OCI-LY7 (cell line): ENCODE results near the gene HS3ST5. TPM values are rescaled to one million over a fixed set of nuclear protein-coding genes. Genes with fewer than 3 reads are reported as not detected.

ENCODE experiments used
- BruUV-seq: library from RNA; stranded (reverse); fragments of 400-500 nt; replicated peaks from 2 replicates; lab custom pipeline; 2021; lab: Mats Ljungman, UMichigan
- CTCF ChIA-PET: fragments of 300-600 bp; sonication (Branson Sonifier 250); formaldehyde crosslinking; loops from one replicate; lab custom pipeline; 2022; ENCODE audit warnings: antibody characterized with exemption; ENCODE audit not compliant: unreplicated experiment; lab: Charles Lee
- POLR2A ChIA-PET: fragments of 300-600 bp; sonication (Branson Sonifier 250); formaldehyde crosslinking; loops from one replicate; lab custom pipeline; 2022; ENCODE audit warnings: antibody characterized with exemption; lab: Charles Lee
- DNase-seq: peaks from one replicate; pipeline ENCODE4 v3.0.0-alpha.2; 2015; ENCODE audit warnings: low spot score
- H2AFZ ChIP-seq: fragments of 200-600 bp; sonication (generic), shearing (Covaris generic); 2 replicates; pipeline ENCODE4 v1.6.1; 2014; ENCODE audit warnings: mild to moderate bottlenecking, antibody characterized with exemption, low read length, moderate library complexity
- H3K27ac ChIP-seq: fragments of 200-600 bp; sonication (generic); 2 replicates; pipeline ENCODE4 v1.5.1; 2014; ENCODE audit warnings: mixed run types, low read depth, mild to moderate bottlenecking, moderate library complexity, low read length, inconsistent platforms; ENCODE audit not compliant: poor library complexity, severe bottlenecking
- H3K36me3 ChIP-seq: fragments of 200-600 bp; sonication (generic); 2 replicates; pipeline ENCODE4 v1.6.1; 2014; ENCODE audit warnings: mild to moderate bottlenecking, antibody characterized with exemption, low read length, moderate library complexity, mixed read lengths; ENCODE audit not compliant: insufficient read depth
- H3K4me1 ChIP-seq: fragments of 200-600 bp; sonication (generic); 2 replicates; pipeline ENCODE4 v1.5.1; 2014; ENCODE audit warnings: mild to moderate bottlenecking, low read length; ENCODE audit not compliant: insufficient read depth, poor library complexity, severe bottlenecking
- H3K4me2 ChIP-seq: fragments of 200-600 bp; sonication (generic); 2 replicates; pipeline ENCODE4 v1.6.1; 2014; ENCODE audit warnings: mild to moderate bottlenecking, low read length
- H3K4me3 ChIP-seq: fragments of 200-600 bp; sonication (generic); 2 replicates; pipeline ENCODE4 v1.5.1; 2014; ENCODE audit warnings: mild to moderate bottlenecking, low read depth, low read length; ENCODE audit not compliant: poor library complexity, severe bottlenecking
- H3K79me2 ChIP-seq: fragments of 200-600 bp; sonication (generic); 2 replicates; pipeline ENCODE4 v1.6.1; 2016; ENCODE audit warnings: low read depth, mild to moderate bottlenecking, low read length, moderate library complexity, mixed read lengths; ENCODE audit not compliant: insufficient read depth
- H3K9me2 ChIP-seq: fragments of 200-600 bp; sonication (generic); 2 replicates; pipeline ENCODE4 v1.6.1; 2016; ENCODE audit warnings: mild to moderate bottlenecking, low read length, mixed read lengths; ENCODE audit not compliant: insufficient read depth
- H3K9me3 ChIP-seq: fragments of 200-600 bp; sonication (generic); 2 replicates; pipeline ENCODE4 v1.6.1; 2014; ENCODE audit warnings: mild to moderate bottlenecking, mixed run types, low read length, mixed read lengths
- H4K20me1 ChIP-seq: fragments of 200-600 bp; sonication (generic); 2 replicates; pipeline ENCODE4 v1.6.1; 2014; ENCODE audit warnings: mild to moderate bottlenecking, antibody characterized with exemption, low read length, moderate library complexity, mixed read lengths; ENCODE audit not compliant: insufficient read depth
- EZH2phosphoT487 ChIP-seq: fragments of 200-600 bp; sonication (generic); IDR thresholded peaks from 2 replicates; pipeline ENCODE4 v1.6.1; 2018; ENCODE audit warnings: low read depth, borderline replicate concordance, mild to moderate bottlenecking, mixed run types, antibody characterized with exemption, low read length, moderate library complexity, mixed read lengths
- intact Hi-C: fragments of 100-400 bp; cut with micrococcal nuclease; formaldehyde crosslinking; loops from one replicate; pipeline ENCODE4 v1.10.0; 2022; ENCODE audit not compliant: unreplicated experiment
- total RNA-seq, 2 experiments: library from RNA; depleted of rRNA in 1 of 2; stranded (reverse); fragments of >200 nt in 1 of 2; shearing (Covaris generic) in 1 of 2; gene quantifications; 2 replicates each; pipeline ENCODE4 v1.2.3, GENCODE V29; 2014 to 2022
- TF ChIP-seq, protein P1 (sequence below): fragments of 200-600 bp; sonication (generic); conservative IDR thresholded peaks from 2 replicates; pipeline ENCODE4 v1.5.1; 2014; ENCODE audit warnings: mild to moderate bottlenecking, antibody characterized with exemption, low read length, moderate library complexity, mixed read lengths

Gene HS3ST5
- total RNA-seq, 2 experiments from 2014 or later = not detected

DNA sequence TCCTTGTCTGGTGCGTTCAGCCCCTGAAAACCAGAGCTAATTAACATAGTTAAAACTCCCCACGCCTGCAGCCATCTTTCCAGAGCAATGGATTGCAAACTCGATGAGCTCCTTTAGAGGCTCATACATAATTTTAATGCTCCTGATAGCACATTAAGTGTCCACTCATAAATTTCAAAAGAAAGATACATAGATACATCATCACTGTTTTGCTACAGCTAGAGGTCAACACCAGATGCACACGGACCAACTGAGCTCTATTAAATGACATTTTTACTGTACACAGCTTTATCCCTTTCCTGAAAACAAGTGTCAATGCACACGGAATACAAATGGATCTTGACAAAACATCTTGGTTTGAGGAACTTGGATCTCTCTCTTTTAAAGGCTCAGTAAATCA is 280.6 kb downstream of the HS3ST5 start:
- ChIA-PET CTCF (no interaction called here), POLR2A (interaction anchor here (0.7 kb wide), 1 partner anchor 9 kb away, joined by 3 read pairs; no protein-coding TSS in a partner anchor)
- Histone ChIP-seq H3K36me3 (no peaks in the 10 kb centered on the region), H4K20me1 (no peaks in the 10 kb centered on the region; the same call in 1 of the 2 replicates), H3K4me1 (no peaks in the 10 kb centered on the region), H2AFZ (no peak overlapping the region), H3K9me3 (no peaks in the 10 kb centered on the region), H3K79me2 (no peaks in the 10 kb centered on the region), H3K27ac (no peak overlapping the region), H3K4me2 (no peak overlapping the region), H3K9me2 (no peaks in the 10 kb centered on the region), H3K4me3 (no peak overlapping the region)
- TF ChIP-seq, protein P1, sequence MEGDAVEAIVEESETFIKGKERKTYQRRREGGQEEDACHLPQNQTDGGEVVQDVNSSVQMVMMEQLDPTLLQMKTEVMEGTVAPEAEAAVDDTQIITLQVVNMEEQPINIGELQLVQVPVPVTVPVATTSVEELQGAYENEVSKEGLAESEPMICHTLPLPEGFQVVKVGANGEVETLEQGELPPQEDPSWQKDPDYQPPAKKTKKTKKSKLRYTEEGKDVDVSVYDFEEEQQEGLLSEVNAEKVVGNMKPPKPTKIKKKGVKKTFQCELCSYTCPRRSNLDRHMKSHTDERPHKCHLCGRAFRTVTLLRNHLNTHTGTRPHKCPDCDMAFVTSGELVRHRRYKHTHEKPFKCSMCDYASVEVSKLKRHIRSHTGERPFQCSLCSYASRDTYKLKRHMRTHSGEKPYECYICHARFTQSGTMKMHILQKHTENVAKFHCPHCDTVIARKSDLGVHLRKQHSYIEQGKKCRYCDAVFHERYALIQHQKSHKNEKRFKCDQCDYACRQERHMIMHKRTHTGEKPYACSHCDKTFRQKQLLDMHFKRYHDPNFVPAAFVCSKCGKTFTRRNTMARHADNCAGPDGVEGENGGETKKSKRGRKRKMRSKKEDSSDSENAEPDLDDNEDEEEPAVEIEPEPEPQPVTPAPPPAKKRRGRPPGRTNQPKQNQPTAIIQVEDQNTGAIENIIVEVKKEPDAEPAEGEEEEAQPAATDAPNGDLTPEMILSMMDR = no peak
- TF ChIP-seq EZH2phosphoT487 = no peak
- no TSS peak for BruUV-seq
- DNase-seq = no peak
- intact Hi-C loops = no loop called here

DNA sequence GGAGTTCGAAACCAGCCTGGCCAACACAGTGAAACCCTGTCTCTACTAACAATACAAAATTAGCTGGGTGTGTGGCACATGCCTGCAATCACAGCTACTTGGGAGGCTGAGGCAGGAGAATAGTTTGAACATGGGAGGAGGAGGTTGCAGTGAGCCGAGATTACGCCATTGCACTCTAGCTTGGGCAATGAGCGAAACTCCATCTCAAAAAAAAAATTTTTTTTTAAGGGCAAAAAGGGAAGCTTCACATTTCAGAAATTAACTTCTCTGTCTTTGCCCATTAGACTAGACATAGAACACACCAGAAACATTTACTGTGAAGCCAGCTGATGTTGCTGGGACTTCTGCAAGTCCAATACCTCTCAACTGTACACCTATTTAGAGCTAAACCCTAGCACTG is 281.1 kb downstream of the HS3ST5 start:
- TF ChIP-seq, protein P1 = no peak
- no peak for TF ChIP-seq EZH2phosphoT487
- Histone ChIP-seq H3K27ac (no peak overlapping the region), H3K4me2 (no peak overlapping the region), H2AFZ (no peak overlapping the region), H3K4me1 (no peaks in the 10 kb centered on the region), H3K79me2 (no peaks in the 10 kb centered on the region), H3K9me2 (no peaks in the 10 kb centered on the region), H3K4me3 (no peak overlapping the region), H3K36me3 (no peaks in the 10 kb centered on the region), H4K20me1 (no peaks in the 10 kb centered on the region; the same call in 1 of the 2 replicates), H3K9me3 (no peaks in the 10 kb centered on the region)
- intact Hi-C loops = no loop called here
- CTCF ChIA-PET = no interaction called here
- POLR2A ChIA-PET = interaction anchor here (0.6 to 0.8 kb wide), 2 partner anchors 14 to 62 kb away, joined by 3 read pairs; no protein-coding TSS in a partner anchor
- DNase-seq = no peak
- no TSS peak for BruUV-seq

DNA sequence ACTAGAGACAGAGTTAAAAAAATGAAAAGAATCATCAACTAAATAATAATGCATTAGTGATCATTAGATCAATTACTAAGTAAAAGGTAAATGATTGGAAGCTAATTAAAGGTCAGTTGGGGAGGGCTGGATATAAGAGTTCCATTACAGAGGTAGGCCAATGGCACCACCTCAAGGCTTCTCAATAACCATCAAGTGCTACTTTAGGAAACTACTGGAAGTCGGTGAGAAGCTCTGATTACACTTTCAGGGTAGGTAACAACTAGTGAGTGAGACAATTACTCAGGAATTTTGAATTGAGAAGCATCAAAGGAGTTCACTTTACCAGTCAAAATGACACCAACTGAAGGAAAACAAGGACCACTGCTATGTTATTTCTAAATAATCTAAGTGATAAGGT is 281.7 kb downstream of the HS3ST5 start:
- H3K9me3 ChIP-seq = no peaks in the 10 kb centered on the region
- H3K79me2 ChIP-seq = no peaks in the 10 kb centered on the region
- intact Hi-C loops = no loop called here
- H3K36me3 ChIP-seq = no peaks in the 10 kb centered on the region
- BruUV-seq = no TSS peak
- CTCF ChIA-PET = no interaction called here
- no peak for TF ChIP-seq EZH2phosphoT487
- TF ChIP-seq, protein P1 = no peak
- no peak overlapping the region for H2AFZ ChIP-seq
- DNase-seq = no peak
- no peak overlapping the region for H3K4me3 ChIP-seq
- POLR2A ChIA-PET = interaction anchor here (0.6 to 1.2 kb wide), 3 partner anchors 10 to 63 kb away, joined by 3 to 4 read pairs (median 3); no protein-coding TSS in a partner anchor
- no peaks in the 10 kb centered on the region for H3K9me2 ChIP-seq
- no peaks in the 10 kb centered on the region; the same call in 1 of the 2 replicates for H4K20me1 ChIP-seq
- no peak overlapping the region for H3K27ac ChIP-seq
- no peak overlapping the region for H3K4me2 ChIP-seq
- H3K4me1 ChIP-seq = no peaks in the 10 kb centered on the region
